CD4-positive, CD25-positive, alpha-beta regulatory T cell (primary cell): ENCODE data around the gene BPIFA1. TPM values are rescaled to one million over a fixed set of nuclear protein-coding genes. Genes with fewer than 3 reads are reported as not detected.

Experiments used
- ATAC-seq, 2 donors: fragments of 150-1000 bp; cut with Tn5 transposase; one replicate each; pipeline ENCODE4 v1.10.0; 2021; ENCODE audit warnings: low read depth in 2 of 2, moderate number of reproducible peaks in 2 of 2, moderate library complexity in 1 of 2
- DNase-seq, 3 donors: peaks; one replicate each; pipeline versions ENCODE4 v3.0.0 to v3.0.0-alpha.2; 2012 to 2022; ENCODE audit warnings: mixed read lengths in 1 of 3
- H3K27ac ChIP-seq: one replicate; pipeline ENCODE4 v1.7.0; 2013; ENCODE audit warnings: mild to moderate bottlenecking, low read length; ENCODE audit not compliant: insufficient read depth, poor library complexity, severe bottlenecking
- H3K27me3 ChIP-seq: one replicate; pipeline ENCODE4 v1.7.0; 2013; ENCODE audit warnings: low read length; ENCODE audit not compliant: control insufficient read depth, insufficient read depth
- H3K36me3 ChIP-seq: one replicate; pipeline ENCODE4 v1.7.0; 2013; ENCODE audit warnings: mild to moderate bottlenecking, low read length, moderate library complexity; ENCODE audit not compliant: control insufficient read depth, insufficient read depth
- H3K4me1 ChIP-seq: 2 replicates; pipeline ENCODE4 v1.7.0; 2013; ENCODE audit warnings: mild to moderate bottlenecking, low read length; ENCODE audit not compliant: insufficient read depth, control insufficient read depth, poor library complexity, severe bottlenecking
- H3K4me3 ChIP-seq: one replicate; pipeline ENCODE4 v1.7.0; 2013; ENCODE audit warnings: low read depth, mild to moderate bottlenecking, low read length, moderate library complexity
- H3K9me3 ChIP-seq, 2 experiments: 1 replicate in 1 of 2; 2 replicates in 1 of 2; pipeline ENCODE4 v1.7.0; 2013; ENCODE audit warnings: low read length in 2 of 2, mild to moderate bottlenecking in 1 of 2, moderate library complexity in 1 of 2; ENCODE audit not compliant: control insufficient read depth in 2 of 2
- H3K27ac Mint-ChIP-seq, 3 donors: one replicate each; pipeline ENCODE4 v1.8.0; 2020 to 2022; ENCODE audit warnings: mild to moderate bottlenecking in 3 of 3, mixed read lengths in 3 of 3, moderate library complexity in 2 of 3
- H3K27me3 Mint-ChIP-seq: one replicate; pipeline ENCODE4 v1.8.0; 2022; ENCODE audit warnings: mild to moderate bottlenecking, mixed read lengths
- H3K36me3 Mint-ChIP-seq: one replicate; pipeline ENCODE4 v1.8.0; 2020; ENCODE audit warnings: mixed read lengths
- H3K4me1 Mint-ChIP-seq, 4 donors: one replicate each; pipeline ENCODE4 v1.8.0; 2020 to 2022; ENCODE audit warnings: mixed read lengths in 4 of 4, mild to moderate bottlenecking in 1 of 4
- H3K4me3 Mint-ChIP-seq, 4 donors: one replicate each; pipeline ENCODE4 v1.8.0; 2020 to 2022; ENCODE audit warnings: mild to moderate bottlenecking in 4 of 4, mixed read lengths in 4 of 4, moderate library complexity in 3 of 4
- H3K9me3 Mint-ChIP-seq, 7 donors: one replicate each; pipeline ENCODE4 v1.8.0; 2020 to 2022; ENCODE audit warnings: mixed read lengths in 7 of 7, mild to moderate bottlenecking in 3 of 7, moderate library complexity in 2 of 7
- polyA plus RNA-seq, 4 donors: library from polyadenylated mRNA; unstranded; fragments of 300-500 nt; fragmentation: Illumina TruSeq; gene quantifications; one replicate each; pipeline ENCODE4 v1.2.3, GENCODE V29; 2021
- total RNA-seq: library from RNA; stranded (reverse); gene quantifications from one replicate; pipeline ENCODE4 v1.2.3, GENCODE V29; 2022

BPIFA1 gene
- total and polyA plus RNA-seq, 5 donors from 2014 or later: not detected

DNA sequence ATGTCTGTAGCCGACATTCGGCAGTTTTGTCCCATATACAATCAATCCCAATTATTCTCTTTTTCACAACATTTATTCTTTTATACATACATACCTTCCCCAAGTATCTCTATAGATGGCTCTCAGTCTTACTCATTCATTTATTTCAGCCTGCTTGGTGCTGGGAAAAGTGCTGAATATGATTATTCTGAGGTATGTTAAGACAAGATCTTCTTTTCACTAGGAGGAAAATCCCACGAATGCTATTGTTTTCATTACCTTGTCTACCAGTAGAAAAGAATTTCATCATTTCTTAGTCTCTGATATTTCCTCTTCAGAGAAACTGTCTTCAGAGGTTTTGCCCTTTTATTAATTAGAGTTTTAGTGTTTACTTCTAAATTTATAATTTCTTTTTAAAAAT, 32.4 kb upstream of the BPIFA1 start:
- H3K4me1 Mint-ChIP-seq: no peaks in the 10 kb centered on the region
- no peaks in the 10 kb centered on the region for H3K4me1 ChIP-seq
- peaks cover 2% of the 10 kb centered on the region for H3K27me3 ChIP-seq
- H3K9me3 Mint-ChIP-seq: no peaks in the 10 kb centered on the region
- H3K36me3 Mint-ChIP-seq: no peaks in the 10 kb centered on the region
- H3K4me3 ChIP-seq: no peak overlapping the region
- H3K4me3 Mint-ChIP-seq: no peak overlapping the region
- H3K27ac ChIP-seq: no peak overlapping the region
- no peak overlapping the region for H3K27ac Mint-ChIP-seq
- H3K36me3 ChIP-seq: no peaks in the 10 kb centered on the region
- H3K27me3 Mint-ChIP-seq: peaks cover 23% of the 10 kb centered on the region
- ATAC-seq: no peak
- H3K9me3 ChIP-seq: no peaks in the 10 kb centered on the region
- no peak for DNase-seq

DNA sequence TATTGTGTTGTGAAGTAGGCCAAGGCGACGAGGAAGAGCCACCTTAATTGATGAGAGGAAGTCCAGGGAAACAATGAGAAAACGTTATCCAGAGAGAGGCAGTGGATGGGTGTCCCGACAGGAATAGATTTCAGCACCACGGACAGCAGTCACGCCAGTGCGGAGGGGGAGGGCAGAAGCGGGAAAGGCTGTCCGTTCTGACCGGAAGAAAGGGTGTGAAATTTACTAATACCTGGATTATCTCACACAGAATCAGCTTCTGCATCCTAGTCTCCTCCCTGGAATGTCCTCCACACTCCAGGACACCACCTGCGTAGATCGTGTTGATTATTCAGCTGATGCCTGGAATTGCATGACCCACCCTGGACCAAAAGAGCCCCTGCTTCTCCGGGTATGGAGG, 26.0 kb upstream of the BPIFA1 start:
- Histone ChIP-seq H3K27ac (no peak overlapping the region), H3K36me3 (no peaks in the 10 kb centered on the region), H3K9me3 (no peaks in the 10 kb centered on the region), H3K4me1 (no peaks in the 10 kb centered on the region), H3K4me3 (no peak overlapping the region), H3K27me3 (peaks cover 8% of the 10 kb centered on the region)
- Mint-ChIP-seq H3K4me3 (no peak overlapping the region), H3K27ac (no peak overlapping the region), H3K4me1 (peaks cover 0 to 2% (median 0%) of the 10 kb centered on the region in 4 donors), H3K9me3 (peaks cover 0 to 4% (median 0%) of the 10 kb centered on the region in 7 donors), H3K36me3 (no peaks in the 10 kb centered on the region), H3K27me3 (peaks cover 27% of the 10 kb centered on the region)
- DNase-seq (peak in 2 of 3 donors; percentile 9 to 20), ATAC-seq (no peak)

DNA sequence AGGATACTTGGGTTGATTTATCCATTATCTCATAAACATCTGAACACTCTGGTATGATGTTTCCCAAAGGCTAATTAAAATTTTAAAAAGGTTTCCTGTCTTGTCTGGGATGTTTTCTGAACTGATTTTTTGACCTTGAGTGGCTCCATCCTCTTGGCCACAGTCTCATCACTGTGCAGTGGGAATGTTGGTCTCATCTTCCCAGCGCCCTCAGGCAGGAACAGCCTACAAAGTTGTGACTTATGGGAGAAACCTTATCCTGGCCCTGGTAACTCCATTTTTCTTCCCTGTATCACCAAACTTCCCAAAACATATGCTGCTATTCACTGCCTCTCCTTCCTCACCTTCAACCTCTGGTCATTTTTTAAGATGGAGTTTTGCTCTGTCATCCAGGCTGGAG, 25.4 kb upstream of the BPIFA1 start:
- Mint-ChIP-seq H3K27me3 (peaks cover 27% of the 10 kb centered on the region), H3K36me3 (no peaks in the 10 kb centered on the region), H3K27ac (no peak overlapping the region), H3K4me1 (peaks cover 0 to 2% (median 0%) of the 10 kb centered on the region in 4 donors), H3K9me3 (peaks cover 0 to 4% (median 0%) of the 10 kb centered on the region in 7 donors), H3K4me3 (no peak overlapping the region)
- Histone ChIP-seq H3K27ac (no peak overlapping the region), H3K27me3 (peaks cover 8% of the 10 kb centered on the region), H3K4me1 (no peaks in the 10 kb centered on the region), H3K4me3 (no peak overlapping the region), H3K9me3 (no peaks in the 10 kb centered on the region), H3K36me3 (no peaks in the 10 kb centered on the region)
- ATAC-seq (no peak), DNase-seq (no peak)

- DNase-seq (peak in 2 of 3 donors; percentile 4 to 50), ATAC-seq (no peak)
- Mint-ChIP-seq H3K36me3 (no peaks in the 10 kb centered on the region), H3K27ac (no peak overlapping the region), H3K4me3 (no peak overlapping the region), H3K4me1 (peaks cover 0 to 2% (median 0%) of the 10 kb centered on the region in 4 donors), H3K27me3 (peaks cover 31% of the 10 kb centered on the region), H3K9me3 (peaks cover 0 to 4% (median 0%) of the 10 kb centered on the region in 7 donors)
- Histone ChIP-seq H3K4me1 (no peaks in the 10 kb centered on the region), H3K36me3 (no peaks in the 10 kb centered on the region), H3K9me3 (no peaks in the 10 kb centered on the region), H3K27ac (no peak overlapping the region), H3K4me3 (no peak overlapping the region), H3K27me3 (peaks cover 8% of the 10 kb centered on the region)
Measured at GRCh38 chr20:33211817-33212424, 23.9 kb upstream of the BPIFA1 start.

DNA sequence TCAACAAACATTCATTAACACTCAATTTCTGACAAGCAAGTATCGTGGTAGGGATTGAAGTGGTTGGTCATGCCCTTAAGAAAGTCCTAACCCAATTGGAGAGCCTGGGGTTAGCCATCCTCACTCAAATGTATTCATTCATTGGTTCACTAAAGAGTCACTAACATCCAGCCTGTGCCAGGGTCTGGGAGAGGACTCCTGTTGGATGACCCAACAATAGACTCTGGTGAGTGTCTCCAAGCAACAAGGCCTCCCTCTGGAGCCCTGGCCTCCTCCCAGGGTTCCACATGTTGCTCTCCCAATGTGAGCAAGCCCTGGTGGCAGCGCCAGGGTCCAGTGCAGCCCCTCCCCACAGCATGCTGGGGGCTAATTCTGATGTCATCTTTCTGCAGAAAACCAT, 18.7 kb upstream of the BPIFA1 start, which contains the start of gene BPIFA3:
TSS of gene BPIFA3 (plus strand) at position 301 of the 400 bp plus-strand sequence. CDS start 185 bp downstream, outside the sequence.
- Mint-ChIP-seq H3K36me3 (no peaks in the 10 kb centered on the region), H3K4me3 (no peak within 1 kb of the TSS), H3K27ac (peak within 1 kb of the TSS in 1 of 3 donors; percentile 22), H3K27me3 (peaks cover 17% of the 10 kb centered on the region), H3K9me3 (peaks cover 0 to 2% (median 0%) of the 10 kb centered on the region in 7 donors), H3K4me1 (no peaks in the 10 kb centered on the region)
- Histone ChIP-seq H3K4me1 (no peaks in the 10 kb centered on the region), H3K9me3 (no peaks in the 10 kb centered on the region), H3K4me3 (no peak within 1 kb of the TSS), H3K27me3 (no peaks in the 10 kb centered on the region), H3K27ac (no peak within 1 kb of the TSS), H3K36me3 (no peaks in the 10 kb centered on the region)
- ATAC-seq: no peak
- no peak for DNase-seq

DNA sequence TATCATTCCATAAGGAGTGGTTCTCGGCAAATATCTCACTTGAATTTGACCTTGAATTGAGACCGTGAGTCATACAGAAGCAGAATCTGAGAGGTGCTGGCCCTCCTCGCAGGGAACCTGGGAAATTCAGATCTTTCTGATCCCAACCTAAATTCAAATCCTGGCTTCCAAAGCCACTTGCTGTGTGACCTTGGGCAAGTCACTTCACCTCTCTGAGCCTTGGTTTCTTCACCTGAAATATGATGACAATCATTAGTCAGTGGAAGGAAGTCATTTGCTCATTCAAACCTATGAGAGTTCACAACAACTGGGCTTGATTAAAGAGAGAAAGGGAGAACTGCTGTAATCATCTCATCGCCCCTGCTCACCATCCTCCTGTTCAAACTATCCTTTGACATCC, 11.4 kb upstream of the BPIFA1 start:
- Mint-ChIP-seq H3K27ac (no peak overlapping the region), H3K4me1 (no peaks in the 10 kb centered on the region), H3K36me3 (no peaks in the 10 kb centered on the region), H3K9me3 (no peaks in the 10 kb centered on the region), H3K4me3 (no peak overlapping the region), H3K27me3 (peaks cover 13% of the 10 kb centered on the region)
- Histone ChIP-seq H3K27me3 (peaks cover 6% of the 10 kb centered on the region), H3K4me1 (no peaks in the 10 kb centered on the region), H3K4me3 (no peak overlapping the region), H3K9me3 (no peaks in the 10 kb centered on the region), H3K27ac (no peak overlapping the region), H3K36me3 (no peaks in the 10 kb centered on the region)
- DNase-seq: no peak
- ATAC-seq: no peak

DNA sequence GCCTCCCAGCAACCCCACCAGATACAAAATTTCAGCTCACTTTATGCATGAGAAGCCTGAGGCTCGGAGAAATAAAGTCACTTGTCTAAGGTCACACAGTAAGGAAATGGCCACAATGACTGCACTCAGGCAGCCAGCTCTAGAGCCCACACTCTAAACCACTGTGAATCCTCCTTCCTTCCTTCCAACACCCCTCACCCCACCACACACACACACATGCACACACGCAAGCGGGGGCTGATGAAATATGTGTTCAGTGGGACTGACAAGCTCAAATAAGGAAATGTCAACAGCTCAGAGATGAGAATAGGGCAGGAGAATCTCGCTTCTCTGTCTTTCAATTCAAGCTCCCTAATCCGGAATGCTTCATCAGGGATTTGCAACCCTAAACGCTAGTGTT, 6.0 kb upstream of the BPIFA1 start:
- Histone ChIP-seq H3K4me1 (no peaks in the 10 kb centered on the region), H3K27me3 (peaks cover 7% of the 10 kb centered on the region), H3K36me3 (no peaks in the 10 kb centered on the region), H3K4me3 (no peak overlapping the region), H3K9me3 (no peaks in the 10 kb centered on the region), H3K27ac (no peak overlapping the region)
- no peak overlapping the region for H3K4me3 Mint-ChIP-seq
- H3K4me1 Mint-ChIP-seq: peaks cover 0 to 4% (median 2%) of the 10 kb centered on the region in 4 donors
- no peaks in the 10 kb centered on the region for H3K9me3 Mint-ChIP-seq
- ATAC-seq: no peak
- H3K27me3 Mint-ChIP-seq: peaks cover 12% of the 10 kb centered on the region
- DNase-seq: no peak
- H3K27ac Mint-ChIP-seq: no peak overlapping the region
- H3K36me3 Mint-ChIP-seq: no peaks in the 10 kb centered on the region

- H3K9me3 Mint-ChIP-seq: no peaks in the 10 kb centered on the region
- no peak overlapping the region for H3K27ac Mint-ChIP-seq
- H3K27ac ChIP-seq: no peak overlapping the region
- peaks cover 1% of the 10 kb centered on the region for H3K27me3 ChIP-seq
- DNase-seq: no peak
- no peaks in the 10 kb centered on the region for H3K36me3 ChIP-seq
- no peak overlapping the region for H3K4me3 Mint-ChIP-seq
- H3K9me3 ChIP-seq: no peaks in the 10 kb centered on the region
- ATAC-seq: no peak
- H3K27me3 Mint-ChIP-seq: peaks cover 18% of the 10 kb centered on the region
- peaks cover 0 to 4% (median 2%) of the 10 kb centered on the region in 4 donors for H3K4me1 Mint-ChIP-seq
- no peaks in the 10 kb centered on the region for H3K4me1 ChIP-seq
- H3K36me3 Mint-ChIP-seq: no peaks in the 10 kb centered on the region
- H3K4me3 ChIP-seq: no peak overlapping the region
Measured at GRCh38 chr20:33231237-33231636, 4.6 kb upstream of the BPIFA1 start.
